ENCODE data around the gene SYS1.

SYS1 gene

DNA sequence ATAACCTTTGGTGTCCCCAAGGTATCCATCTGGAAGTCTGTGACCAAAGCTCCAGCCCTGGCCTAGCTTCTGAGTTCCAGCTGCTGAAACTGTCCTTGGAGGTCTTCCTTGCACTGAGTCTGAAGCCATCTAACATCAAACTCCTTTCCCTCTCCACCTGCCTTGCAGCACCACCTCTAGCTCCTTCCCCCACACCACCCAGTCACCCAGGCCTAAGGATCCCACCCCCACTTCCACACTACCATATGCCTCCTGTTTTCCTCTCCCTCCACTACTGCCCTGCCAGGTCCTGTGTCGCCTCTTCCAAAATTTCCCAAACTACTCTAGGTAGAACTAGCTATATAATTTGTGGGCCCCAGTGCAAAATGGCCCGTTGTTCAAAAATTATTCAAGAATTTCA is 44.0 kb upstream of the SYS1 start:
- no peak overlapping the region for H3K4me3 ChIP-seq (ENCODE audit: low read depth, low read length, poor library complexity, severe bottlenecking)
- peaks cover 5% of the 10 kb centered on the region for H3K4me1 ChIP-seq (ENCODE audit: insufficient read depth, low read length, severe bottlenecking)
- H3F3A ChIP-seq (ENCODE audit: insufficient read depth, low read length): no peaks in the 10 kb centered on the region
- TF ChIP-seq EZH2 (IDR thresholded peaks at IDR 0.05; ENCODE audit: borderline replicate concordance, low read length): no peak
- TF ChIP-seq, protein P1, sequence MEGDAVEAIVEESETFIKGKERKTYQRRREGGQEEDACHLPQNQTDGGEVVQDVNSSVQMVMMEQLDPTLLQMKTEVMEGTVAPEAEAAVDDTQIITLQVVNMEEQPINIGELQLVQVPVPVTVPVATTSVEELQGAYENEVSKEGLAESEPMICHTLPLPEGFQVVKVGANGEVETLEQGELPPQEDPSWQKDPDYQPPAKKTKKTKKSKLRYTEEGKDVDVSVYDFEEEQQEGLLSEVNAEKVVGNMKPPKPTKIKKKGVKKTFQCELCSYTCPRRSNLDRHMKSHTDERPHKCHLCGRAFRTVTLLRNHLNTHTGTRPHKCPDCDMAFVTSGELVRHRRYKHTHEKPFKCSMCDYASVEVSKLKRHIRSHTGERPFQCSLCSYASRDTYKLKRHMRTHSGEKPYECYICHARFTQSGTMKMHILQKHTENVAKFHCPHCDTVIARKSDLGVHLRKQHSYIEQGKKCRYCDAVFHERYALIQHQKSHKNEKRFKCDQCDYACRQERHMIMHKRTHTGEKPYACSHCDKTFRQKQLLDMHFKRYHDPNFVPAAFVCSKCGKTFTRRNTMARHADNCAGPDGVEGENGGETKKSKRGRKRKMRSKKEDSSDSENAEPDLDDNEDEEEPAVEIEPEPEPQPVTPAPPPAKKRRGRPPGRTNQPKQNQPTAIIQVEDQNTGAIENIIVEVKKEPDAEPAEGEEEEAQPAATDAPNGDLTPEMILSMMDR (IDR thresholded peaks at IDR 0.05; ENCODE audit: low read length): no peak
- H3K9me2 ChIP-seq (ENCODE audit: low read depth, low read length): no peaks in the 10 kb centered on the region
- no peak overlapping the region for H3K27ac ChIP-seq (ENCODE audit: low read depth, low read length, poor library complexity, severe bottlenecking)
- no peak overlapping the region for H2AFZ ChIP-seq (ENCODE audit: low read length)
- no peaks in the 10 kb centered on the region for H3K36me3 ChIP-seq (ENCODE audit: insufficient read depth, low read length)
- no peak overlapping the region for H3K4me2 ChIP-seq (ENCODE audit: low read length)
- no peaks in the 10 kb centered on the region for H4K20me1 ChIP-seq (ENCODE audit: insufficient read depth, low read length)
- no peaks in the 10 kb centered on the region for H3K27me3 ChIP-seq (ENCODE audit: insufficient read depth, low read length)
- no peaks in the 10 kb centered on the region for H3K79me2 ChIP-seq (ENCODE audit: insufficient read depth, low read length)
- no peaks in the 10 kb centered on the region for H3K9me3 ChIP-seq (ENCODE audit: low read length)
- H3K9ac ChIP-seq (ENCODE audit: low read length): no peak overlapping the region

DNA sequence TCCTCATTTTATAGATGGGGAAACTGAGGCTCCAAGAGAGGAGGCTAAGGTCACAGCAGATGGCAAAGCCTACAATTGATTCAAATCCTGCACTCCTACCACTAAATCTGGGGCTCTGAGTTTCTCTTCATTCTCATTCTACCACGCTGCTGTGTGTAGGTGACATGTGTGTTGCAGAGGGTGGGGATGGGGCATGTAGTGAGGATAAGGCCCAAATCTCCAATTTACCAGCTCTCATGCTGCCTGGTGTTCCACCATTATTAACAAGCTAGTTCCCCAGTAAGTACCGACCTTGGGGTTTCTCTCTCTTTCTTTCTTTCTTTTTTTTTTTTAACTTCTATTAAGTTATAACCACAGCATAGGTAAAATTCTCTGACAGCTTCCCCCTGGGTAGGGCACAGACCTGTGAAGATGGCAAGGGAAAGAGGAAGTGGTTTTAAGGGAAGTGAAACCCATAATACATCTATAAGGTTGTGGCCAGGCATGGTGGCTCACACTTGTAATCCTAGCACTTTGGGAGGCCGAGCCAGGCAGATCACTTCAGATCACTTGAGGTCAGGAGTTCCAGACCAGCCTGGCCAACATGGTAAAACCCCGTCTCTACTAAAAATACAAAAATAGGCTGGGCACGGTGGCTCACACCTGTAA is 41.9 kb upstream of the SYS1 start:
- H3F3A ChIP-seq (ENCODE audit: insufficient read depth, low read length): no peaks in the 10 kb centered on the region
- H3K4me3 ChIP-seq (ENCODE audit: low read depth, low read length, poor library complexity, severe bottlenecking): no peak overlapping the region
- H3K36me3 ChIP-seq (ENCODE audit: insufficient read depth, low read length): no peaks in the 10 kb centered on the region
- H3K27me3 ChIP-seq (ENCODE audit: insufficient read depth, low read length): no peaks in the 10 kb centered on the region
- no peak overlapping the region for H3K9ac ChIP-seq (ENCODE audit: low read length)
- TF ChIP-seq, protein P1 (IDR thresholded peaks at IDR 0.05; ENCODE audit: low read length): no peak
- no peak for TF ChIP-seq EZH2 (IDR thresholded peaks at IDR 0.05; ENCODE audit: borderline replicate concordance, low read length)
- peaks cover 5% of the 10 kb centered on the region for H3K4me1 ChIP-seq (ENCODE audit: insufficient read depth, low read length, severe bottlenecking)
- H3K27ac ChIP-seq (ENCODE audit: low read depth, low read length, poor library complexity, severe bottlenecking): no peak overlapping the region
- H4K20me1 ChIP-seq (ENCODE audit: insufficient read depth, low read length): no peaks in the 10 kb centered on the region
- no peaks in the 10 kb centered on the region for H3K9me3 ChIP-seq (ENCODE audit: low read length)
- H3K4me2 ChIP-seq (ENCODE audit: low read length): no peak overlapping the region
- H3K9me2 ChIP-seq (ENCODE audit: low read depth, low read length): no peaks in the 10 kb centered on the region
- no peaks in the 10 kb centered on the region for H3K79me2 ChIP-seq (ENCODE audit: insufficient read depth, low read length)
- H2AFZ ChIP-seq (ENCODE audit: low read length): no peak overlapping the region

DNA sequence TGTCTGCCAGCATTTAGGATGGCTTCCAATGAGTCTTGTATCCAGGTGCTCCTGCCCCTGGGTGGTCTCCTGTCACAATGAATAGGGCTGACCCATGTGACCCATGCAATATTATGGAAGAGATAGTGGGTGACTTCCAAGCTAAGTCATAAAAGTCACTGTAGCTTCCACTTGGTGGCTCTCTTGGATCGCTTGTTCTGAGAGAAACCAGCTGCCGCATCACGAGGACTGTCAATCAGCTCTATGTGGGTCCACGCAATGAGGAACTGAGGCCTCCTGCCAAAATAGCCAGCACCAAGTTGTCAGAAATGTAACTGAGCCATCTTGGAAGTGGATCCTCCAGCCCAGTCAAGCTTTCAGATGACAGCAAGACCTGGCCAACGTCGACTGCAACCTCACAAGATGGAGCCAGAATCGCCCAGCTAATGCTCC is 40.0 kb upstream of the SYS1 start:
- Histone ChIP-seq H3K4me3 (ENCODE audit: low read depth, low read length, poor library complexity, severe bottlenecking) (no peak overlapping the region), H3K36me3 (ENCODE audit: insufficient read depth, low read length) (no peaks in the 10 kb centered on the region), H3K4me1 (ENCODE audit: insufficient read depth, low read length, severe bottlenecking) (peaks cover 5% of the 10 kb centered on the region), H3K4me2 (ENCODE audit: low read length) (no peak overlapping the region), H3K9me2 (ENCODE audit: low read depth, low read length) (no peaks in the 10 kb centered on the region), H3K79me2 (ENCODE audit: insufficient read depth, low read length) (no peaks in the 10 kb centered on the region), H2AFZ (ENCODE audit: low read length) (no peak overlapping the region), H3K9ac (ENCODE audit: low read length) (no peak overlapping the region), H3K27me3 (ENCODE audit: insufficient read depth, low read length) (no peaks in the 10 kb centered on the region), H3K27ac (ENCODE audit: low read depth, low read length, poor library complexity, severe bottlenecking) (no peak overlapping the region), H4K20me1 (ENCODE audit: insufficient read depth, low read length) (no peaks in the 10 kb centered on the region), H3K9me3 (ENCODE audit: low read length) (no peaks in the 10 kb centered on the region), H3F3A (ENCODE audit: insufficient read depth, low read length) (no peaks in the 10 kb centered on the region)
- TF ChIP-seq, protein P1 (IDR thresholded peaks at IDR 0.05; ENCODE audit: low read length): peak; percentile 57
- no peak for TF ChIP-seq EZH2 (IDR thresholded peaks at IDR 0.05; ENCODE audit: borderline replicate concordance, low read length)

All from OCI-LY1 (cell line).